ENCODE measurements around the gene GBP4.
"Not testable (repeated sequence)": the region's sequence is repeated elsewhere in the genome, so short reads cannot be mapped to it uniquely, and the experiment has no call there.

The GBP4 gene, protein sequence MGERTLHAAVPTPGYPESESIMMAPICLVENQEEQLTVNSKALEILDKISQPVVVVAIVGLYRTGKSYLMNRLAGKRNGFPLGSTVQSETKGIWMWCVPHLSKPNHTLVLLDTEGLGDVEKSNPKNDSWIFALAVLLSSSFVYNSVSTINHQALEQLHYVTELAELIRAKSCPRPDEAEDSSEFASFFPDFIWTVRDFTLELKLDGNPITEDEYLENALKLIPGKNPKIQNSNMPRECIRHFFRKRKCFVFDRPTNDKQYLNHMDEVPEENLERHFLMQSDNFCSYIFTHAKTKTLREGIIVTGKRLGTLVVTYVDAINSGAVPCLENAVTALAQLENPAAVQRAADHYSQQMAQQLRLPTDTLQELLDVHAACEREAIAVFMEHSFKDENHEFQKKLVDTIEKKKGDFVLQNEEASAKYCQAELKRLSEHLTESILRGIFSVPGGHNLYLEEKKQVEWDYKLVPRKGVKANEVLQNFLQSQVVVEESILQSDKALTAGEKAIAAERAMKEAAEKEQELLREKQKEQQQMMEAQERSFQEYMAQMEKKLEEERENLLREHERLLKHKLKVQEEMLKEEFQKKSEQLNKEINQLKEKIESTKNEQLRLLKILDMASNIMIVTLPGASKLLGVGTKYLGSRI

DNA sequence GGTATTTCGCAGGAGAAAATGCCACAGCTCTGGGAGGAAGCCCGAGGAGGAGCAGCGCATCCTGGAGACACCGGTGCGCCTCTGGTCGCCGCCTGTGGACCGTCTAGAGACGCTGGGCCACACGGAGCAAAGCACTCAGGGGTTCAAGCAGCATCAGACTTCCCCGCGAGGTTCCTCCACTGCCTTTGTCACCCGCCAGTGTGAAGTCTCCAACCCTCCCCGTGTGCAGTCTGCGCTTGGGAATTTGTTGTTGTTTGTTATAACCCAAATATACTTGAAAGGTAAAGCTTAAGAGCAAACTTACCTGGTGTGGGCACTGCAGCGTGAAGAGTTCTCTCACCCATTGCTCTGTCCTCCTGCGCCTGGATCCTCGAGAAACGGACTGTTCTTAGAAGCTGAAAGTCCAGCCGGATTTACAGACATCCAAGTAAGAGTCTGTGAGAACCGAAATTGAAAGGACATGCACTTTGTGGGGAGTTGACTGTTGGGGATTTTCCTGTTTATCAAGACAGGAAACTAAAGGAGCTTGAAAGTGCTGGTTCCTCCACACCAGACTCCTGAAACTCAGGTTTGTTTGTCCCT, at the start of gene GBP4:
Gene GBP4 (minus strand): TSS at position 452 of the 582 bp plus-strand sequence. CDS start 108 bp downstream, at position 344.
- DNase-seq: no peak

DNA sequence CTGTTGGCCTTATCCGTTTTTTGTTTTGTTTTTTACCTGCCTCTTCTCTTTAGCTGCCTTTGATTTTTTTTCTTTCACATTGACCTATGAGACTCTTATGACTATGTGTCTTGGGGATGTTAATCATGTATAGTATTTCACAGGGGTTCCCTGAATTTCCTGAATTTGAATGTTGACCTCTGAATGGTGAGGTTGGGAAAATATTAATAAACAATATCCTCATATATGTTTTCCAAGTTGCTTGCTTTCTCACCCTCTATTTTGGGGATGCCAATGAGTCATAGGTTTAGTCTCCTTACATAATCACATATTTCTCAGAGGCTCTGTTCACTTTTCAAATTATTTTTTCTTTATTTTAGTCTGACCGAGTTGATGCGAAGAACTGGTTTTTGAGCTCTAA, 44.3 kb upstream of the GBP4 start:
- no peak for DNase-seq

DNA sequence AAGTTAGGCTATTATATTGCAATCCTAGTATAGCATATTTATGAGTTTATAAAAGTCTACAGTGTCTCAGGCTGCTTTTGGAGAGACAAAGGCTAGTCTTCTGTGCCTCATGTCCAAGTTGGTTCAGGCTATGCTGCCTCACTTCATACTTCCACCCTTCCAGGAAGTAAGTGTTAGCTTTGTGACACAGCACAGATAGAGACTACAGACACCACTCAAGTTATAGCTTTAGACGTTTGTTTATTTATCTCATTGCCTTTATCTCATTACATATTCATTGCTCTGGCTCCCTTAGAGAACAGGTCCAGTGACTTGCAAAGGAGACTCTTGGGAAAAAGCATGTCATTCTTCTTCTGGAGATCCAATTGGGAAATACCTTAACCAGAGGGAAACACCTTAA, 22.6 kb upstream of the GBP4 start:
- peak; percentile 7 for DNase-seq

DNA sequence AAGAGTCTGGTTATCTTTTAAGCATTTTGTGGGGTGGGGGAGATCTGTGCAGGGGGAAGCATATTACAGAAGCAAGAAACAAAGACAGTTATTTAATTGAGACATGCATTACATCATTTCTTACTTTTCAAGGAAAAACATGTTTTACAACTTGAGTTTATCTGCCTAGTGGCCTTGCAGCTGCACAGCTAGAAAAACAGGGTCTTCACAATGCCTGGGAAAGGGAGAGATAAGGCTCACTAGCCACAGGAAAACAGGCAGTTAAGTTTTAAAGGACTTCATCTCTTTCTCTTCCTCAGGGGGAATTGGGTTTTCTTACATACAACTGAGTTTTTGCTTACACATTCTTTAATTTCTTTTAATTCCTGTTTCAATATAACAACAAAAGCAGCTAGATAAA, 21.1 kb upstream of the GBP4 start:
- not testable (repeated sequence) for DNase-seq

DNA sequence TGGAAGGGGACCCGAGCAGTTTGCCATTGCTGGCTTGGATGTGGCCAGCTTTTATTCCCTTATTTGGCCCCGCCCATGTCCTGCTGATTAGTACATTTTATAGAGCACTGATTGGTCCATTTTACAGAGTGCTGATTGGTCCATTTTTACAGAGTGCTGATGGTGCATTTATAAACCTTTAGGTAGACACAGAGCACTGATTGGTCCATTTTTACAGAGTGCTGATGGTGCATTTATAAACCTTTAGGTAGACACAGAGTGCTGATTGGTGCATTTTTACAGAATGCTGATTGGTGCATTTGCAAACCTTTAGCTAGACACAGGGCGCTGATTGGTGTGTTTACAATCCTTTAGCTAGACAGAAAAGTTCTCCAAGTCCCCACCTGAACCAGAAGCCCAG, 20.2 kb upstream of the GBP4 start:
- DNase-seq: not testable (repeated sequence)

DNA sequence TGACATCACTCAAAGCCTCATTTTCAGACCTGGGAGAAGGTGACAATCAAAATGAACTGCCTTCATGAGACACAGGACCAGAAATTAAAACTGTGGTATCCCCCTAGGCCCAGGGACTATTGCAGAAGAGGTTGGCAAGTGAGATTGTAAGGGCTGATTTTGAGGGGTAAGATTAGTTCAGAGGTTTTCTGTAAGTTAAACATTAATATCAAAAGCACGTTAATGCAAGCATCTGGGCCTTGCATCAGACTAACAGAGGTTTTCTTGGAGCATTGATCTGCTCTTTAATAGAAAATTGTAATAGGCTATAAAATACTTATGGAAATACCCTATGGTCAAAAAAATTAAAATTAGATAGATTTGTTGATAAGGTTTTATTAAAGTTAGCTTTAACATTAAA, 14.6 kb upstream of the GBP4 start:
- no peak for DNase-seq

DNA sequence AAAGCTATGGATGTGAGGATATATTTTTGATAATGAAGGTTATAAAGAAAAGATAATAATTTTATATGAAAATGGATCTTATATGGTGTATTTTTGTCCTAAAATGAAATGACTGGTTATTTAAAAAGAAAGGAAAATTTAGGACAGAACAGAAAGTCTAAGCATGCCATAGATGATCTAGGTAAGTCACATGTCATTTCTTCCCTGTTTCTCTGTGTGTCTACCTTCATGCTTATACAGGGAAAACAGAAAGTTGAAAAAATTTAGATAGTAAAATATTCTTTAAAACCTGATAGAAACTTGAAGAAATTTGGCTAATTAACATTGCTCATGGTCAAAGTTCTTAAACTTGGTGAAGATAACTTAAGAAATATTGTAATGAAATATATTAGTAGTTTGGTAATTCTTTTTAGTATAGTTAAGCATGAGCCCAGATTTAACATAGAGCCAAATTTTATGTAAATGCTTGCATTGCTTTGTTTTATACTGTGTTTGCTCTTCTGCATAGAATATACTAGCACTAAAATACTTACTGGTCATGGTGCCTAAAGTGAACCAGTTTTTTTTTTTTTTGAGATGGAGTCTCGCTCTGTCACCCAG, 12.4 kb upstream of the GBP4 start:
- DNase-seq: no peak

DNA sequence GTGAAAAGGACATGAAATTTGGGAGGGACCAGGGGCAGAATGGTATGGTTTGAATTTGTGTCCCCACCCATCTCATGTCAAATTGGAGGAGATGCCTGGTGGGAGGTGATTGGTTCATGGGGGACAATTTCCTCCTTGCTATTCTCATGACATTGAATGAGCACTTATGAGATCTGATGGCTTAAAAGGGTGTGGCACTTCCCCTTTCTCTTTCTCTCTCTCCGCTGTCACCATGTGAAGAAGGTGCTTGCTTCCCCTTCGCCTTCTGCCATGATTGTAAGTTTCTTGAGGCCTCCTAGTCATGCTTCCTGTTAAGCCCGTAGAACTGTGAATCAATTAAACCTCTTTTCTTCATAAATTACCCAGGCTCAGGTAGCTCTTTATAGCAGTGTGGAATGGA, 7.6 kb upstream of the GBP4 start:
- DNase-seq: no peak

DNA sequence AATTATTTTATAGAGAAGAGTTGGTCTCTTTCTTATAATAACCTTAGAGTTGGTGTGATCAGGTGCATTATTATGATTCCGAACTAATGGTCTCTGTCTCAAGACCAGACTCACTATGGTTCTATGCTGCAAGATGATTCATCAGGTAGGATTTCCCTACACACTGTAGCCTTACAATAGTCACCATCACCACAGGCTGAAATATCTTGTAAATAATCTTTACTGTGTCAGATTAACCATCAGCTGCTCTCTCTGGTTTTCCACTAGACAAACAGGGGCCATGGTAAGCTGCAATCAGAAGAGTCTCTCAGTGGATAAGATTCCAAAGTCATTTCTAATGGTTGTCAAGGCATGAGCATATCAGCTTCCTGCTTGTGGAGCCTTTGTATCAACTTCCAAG, 4.4 kb upstream of the GBP4 start:
- no peak for DNase-seq

DNA sequence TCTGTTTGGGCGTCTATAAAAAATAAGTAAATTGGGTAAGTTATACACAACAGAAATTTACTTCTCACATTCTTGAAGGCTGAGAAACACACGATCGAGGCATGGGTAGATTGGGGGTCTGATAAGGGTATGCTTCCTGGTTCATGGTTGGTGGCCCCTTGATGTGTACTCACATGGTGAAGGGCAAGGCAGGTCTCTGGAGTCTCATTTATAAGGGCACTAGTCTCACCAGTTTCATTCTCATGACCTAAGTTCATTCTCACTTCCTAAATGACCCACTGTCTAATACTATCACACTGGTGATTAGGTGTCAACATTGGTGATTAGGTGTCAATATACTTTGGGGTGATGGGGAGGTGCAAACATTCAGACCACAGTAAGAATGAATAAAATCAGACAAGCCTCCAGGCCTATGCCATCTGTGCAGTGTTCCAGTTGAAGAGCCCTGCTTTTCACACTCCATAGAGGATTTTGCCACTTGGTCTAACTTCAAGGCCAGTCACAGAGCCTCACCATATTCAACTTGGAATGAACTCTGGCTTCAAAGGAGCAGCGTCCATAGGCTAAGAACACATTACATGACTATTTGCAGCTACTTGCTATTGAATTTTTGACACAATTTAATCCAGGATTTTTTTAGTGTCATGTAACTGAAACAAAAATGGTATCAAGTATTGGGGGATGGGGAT, 2.5 kb upstream of the GBP4 start:
- no peak for DNase-seq

DNA sequence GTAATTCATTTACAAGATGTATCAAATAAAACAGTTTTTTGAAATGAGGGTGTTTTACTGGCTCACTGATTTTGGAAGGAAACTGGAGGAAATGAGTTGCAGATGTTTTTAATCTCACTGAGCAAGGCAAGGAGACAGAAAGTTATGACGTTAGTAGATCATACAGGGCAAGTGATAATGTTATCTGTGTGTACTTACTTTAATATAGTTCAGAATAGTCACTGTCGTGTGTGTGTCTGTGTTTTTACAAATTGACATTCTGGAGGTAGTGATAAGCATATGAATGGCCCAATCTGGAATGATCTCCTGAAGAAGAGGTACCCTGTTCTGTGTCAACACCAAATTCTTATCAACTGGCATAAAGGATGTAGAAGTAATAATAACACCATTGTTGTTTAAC, 1.9 kb upstream of the GBP4 start:
- DNase-seq: no peak

DNA sequence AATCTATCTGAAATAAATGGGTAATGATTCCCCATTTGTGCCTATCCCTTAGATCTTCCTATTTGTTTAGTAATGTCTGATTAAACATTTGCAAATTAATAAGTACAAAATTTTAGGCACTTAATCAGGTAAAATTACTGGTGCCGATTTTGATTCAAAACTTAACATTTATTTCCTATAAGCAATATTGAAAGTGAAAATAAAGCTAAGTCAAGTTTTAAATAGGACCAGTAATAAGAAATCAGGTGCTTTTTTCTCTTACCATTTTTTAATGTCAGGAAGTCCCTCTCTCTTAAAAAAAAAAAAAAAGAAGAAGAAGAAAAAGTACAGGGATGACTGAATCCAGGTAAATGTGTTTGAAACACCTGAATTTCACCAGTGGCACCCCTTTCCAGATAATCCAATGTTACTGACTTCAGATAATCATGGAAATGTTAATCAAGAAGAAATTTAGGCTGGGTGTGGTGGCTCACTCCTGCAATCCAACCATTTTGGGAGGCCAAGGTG, 836 bp upstream of the GBP4 start:
- no peak for DNase-seq

DNA sequence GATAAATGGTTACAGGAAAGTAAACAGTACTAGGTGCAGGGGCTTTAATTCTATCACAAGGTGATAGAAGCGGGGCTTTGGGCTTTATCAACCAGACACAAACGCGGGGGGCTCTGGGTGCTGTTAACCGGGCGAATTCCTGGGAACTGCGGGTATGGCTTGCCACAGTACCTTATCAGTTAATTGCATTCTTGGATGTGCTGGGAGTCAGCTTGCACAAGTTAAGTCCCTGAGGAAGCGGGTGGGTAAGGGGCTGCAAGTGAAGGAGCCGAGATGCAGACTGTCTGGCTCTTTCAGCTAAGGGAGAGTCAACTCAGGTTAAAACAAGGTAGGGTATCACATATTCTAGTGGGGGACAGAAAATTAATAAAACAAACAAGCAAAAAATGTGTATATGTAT, 661 bp downstream of the GBP4 start:
- no peak for DNase-seq

DNA sequence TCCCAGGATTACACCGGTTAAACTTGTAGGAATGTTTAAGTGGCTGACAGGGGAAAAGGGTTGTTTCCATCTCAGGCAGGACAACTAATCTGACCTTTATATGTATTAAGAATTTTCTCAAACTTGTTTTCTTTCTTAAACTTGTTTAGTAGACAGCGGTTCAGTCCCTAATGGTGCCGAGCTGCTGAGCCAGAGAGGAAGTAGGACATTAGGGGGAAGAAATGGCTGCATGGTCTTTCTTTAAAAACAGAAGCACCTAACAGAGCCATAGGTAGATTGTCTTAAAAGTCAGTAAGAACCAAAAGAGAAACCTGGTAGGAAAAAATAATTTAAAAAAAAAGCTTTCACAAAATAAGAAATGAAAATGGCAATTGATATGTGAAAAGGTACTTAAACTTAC, 3.3 kb downstream of the GBP4 start:
- DNase-seq: no peak

DNA sequence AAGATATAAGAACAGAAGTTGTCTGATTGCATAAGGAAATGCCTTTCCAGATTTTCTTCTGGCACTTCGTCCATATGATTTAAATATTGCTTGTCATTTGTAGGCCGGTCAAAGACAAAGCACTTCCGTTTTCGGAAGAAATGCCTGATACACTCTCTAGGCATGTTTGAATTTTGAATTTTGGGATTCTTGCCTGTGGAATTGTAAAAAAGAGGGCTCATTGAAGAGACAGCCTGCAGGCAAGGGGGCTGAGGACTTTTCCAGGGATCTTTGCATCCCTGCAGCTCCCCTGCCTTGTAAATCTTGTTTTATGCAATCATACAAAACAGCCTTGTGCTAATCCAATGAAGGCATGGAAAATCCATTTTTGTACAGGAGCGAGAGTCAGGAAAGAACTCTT, 7.4 kb downstream of the GBP4 start:
- no peak for DNase-seq

DNA sequence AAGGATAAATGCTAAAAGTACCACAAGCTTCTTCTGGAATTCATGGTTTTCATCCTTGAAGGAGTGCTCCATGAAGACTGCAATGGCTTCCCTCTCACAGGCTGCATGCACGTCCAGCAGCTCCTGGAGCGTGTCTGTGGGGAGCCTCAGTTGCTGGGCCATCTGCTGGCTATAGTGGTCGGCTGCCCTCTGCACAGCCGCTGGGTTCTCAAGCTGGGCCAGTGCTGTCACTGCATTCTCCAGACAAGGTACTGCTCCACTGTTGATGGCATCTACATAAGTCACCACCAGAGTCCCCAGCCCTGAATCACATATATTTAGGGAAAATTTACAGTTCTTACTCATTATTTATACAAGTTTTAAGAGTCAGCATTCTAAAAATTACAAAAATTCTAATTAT, 8.7 kb downstream of the GBP4 start:
- DNase-seq: no peak

DNA sequence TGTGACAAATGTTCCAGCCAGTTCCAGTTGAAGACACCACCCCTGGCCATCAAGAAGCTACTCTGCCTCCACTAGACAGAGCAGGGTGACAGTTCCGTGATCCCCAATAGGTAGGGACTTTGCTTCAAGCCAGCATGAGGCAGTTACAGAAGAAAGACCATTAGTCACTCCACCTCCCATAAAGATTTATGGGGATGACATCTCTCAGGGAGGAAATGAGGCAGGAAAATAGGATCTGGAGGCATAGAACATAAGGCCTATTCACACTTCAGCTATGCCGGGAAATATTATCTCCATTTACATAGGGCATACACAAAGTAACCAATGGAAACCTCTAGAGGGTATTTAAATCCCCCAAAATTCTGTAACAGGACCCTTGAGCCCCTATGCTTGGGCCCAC, 19.4 kb downstream of the GBP4 start:
- DNase-seq: no peak

DNA sequence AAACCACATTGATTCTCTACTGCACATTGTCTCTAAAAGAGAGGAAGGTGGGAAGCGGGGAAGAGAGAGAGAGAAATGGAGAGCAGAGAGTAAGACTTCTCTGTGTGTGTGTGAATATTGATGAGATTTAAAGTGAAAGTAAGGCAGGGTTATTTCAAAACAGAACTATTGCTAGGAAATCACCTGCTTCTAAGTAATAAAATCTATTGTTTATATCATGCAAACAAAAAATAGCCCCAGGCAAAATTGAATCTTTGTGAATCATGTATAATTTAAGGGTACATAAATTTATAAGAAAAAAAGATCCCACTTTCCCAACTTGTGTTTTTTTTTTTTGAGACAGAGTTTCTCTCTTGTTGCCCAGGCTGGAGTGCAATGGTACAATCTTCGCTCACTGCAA, 21.8 kb downstream of the GBP4 start:
- no peak for DNase-seq

DNA sequence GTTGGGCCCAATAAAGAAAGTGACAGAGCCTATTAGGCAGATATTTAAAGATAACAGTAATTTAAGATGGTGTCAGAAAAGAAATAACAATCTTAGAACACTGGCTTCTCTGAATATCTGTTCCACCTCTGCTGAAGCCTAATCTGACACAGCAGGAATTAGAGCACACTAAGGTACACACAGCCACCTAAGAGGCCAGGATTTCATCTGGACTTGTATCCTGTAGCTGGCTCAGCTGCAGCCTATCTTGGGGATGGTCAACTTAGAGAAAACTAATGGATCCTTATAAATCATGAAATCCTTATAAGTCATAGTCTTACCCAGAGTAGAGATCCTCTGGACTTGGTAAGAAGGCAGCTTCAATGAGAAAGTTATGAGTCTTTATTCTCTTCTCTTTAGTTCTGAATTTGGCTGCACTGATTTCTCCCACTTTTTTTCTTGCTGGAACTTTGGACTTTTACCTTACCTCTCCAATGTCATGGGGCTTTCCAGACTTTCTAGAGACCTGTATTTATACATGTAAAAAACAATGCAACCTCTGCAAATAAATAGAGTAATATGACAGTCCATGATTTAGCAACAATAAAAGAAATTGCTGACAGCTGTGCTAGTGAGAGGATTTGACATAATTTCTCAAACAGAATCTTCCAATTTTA, 23.0 kb downstream of the GBP4 start, which contains the start of gene GBP7:
Gene GBP7 (minus strand): TSS at position 403 of the 656 bp plus-strand sequence. CDS start 4,068 bp downstream, outside the sequence.
- DNase-seq: no peak

DNA sequence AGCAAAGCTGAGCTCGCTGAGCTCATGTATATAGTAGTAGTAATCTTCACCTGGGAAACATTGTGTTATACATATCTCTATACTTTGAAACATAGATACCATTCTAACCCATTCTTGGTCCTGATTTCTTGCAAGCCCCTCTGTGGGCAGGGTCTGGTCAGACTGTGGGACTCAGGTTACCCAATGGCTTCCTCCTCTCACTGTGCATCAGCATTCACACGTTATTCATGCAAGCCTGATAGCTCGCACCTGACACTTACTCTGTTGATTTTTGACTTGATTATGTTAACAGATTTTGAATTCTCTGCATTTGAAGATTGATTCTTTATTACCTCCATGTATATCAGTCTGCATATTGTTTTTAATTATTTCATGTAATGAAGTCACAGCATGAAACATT, 24.3 kb downstream of the GBP4 start:
- DNase-seq: no peak

DNA sequence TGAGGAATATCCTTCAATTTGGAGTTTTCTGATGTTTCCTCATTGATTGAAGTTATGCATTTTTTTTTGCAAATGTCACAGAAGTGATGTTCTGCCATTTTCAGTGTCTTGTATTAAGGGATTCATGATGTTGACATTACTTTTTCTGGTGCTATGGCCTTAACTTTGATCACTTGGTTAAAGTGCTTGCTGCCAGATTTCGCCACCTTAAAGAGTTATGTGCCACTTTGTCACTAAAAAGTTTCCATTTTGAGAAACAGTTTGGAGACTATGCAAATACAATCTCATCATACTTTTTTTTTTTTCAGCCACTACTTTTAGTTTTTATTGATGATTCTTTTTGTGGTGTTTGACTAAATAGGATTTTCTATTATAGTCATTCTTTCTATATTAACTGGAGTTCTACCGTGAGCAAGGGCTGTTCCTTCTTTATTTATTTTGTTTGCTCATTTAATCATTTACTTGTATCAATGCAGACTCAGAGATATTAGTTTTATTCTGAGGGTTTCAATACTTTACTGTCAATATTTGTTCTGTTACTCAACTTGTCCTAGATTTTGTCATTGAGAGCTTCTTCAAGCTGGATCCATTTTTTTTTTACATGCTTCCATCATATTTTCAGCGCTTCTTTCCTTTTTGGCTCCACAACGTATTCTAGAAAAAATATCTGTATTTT, 26.1 kb downstream of the GBP4 start:
- DNase-seq: no peak

DNA sequence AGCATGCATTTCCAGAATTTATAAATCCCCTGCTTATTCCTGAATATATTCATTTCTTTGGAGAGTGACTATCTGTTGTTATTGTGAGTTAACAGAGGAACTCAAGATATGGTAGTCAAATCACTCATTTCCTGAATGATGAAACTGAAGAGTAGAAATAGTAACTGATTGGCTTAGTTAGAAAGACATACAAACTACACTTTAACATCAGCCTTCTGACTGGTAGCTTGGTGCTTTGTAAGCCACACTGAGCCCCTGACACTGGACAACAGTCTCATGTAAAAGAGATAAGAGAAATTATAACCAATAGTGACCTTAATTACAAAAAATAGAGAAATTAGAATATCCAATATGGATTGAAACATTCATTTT, 27.7 kb downstream of the GBP4 start:
- DNase-seq: no peak

Data from NCI-H2029 treated with DMSO at 0.1 percent for 48 hours (cell line).